Measurements from ENCODE around the gene NUBP2. TPM values are rescaled to one million over a fixed set of nuclear protein-coding genes. Genes with fewer than 3 reads are reported as not detected.

Gene NUBP2
- total and polyA plus RNA-seq, 2 experiments from 2014 or later, result 79.4 to 175 TPM

- Histone ChIP-seq H4K20me1 (replicated peaks; ENCODE audit: insufficient read depth) (no peaks in the 10 kb centered on the region), H3K4me1 (ENCODE audit: insufficient read depth) (no peaks in the 10 kb centered on the region), H3K27me3 (ENCODE audit: insufficient read depth) (no peaks in the 10 kb centered on the region), H2AFZ (no peak overlapping the region), H3K4me2 (no peak overlapping the region), H3K79me2 (replicated peaks; ENCODE audit: insufficient read depth) (no peaks in the 10 kb centered on the region), H3K4me3 (no peak overlapping the region), H3K27ac (ENCODE audit: low read depth) (no peak overlapping the region), H3K36me3 (ENCODE audit: insufficient read depth) (no peaks in the 10 kb centered on the region), H3F3A (replicated peaks; ENCODE audit: low read depth) (peaks cover 35% of the 10 kb centered on the region), H3K9me2 (ENCODE audit: insufficient read depth) (no peaks in the 10 kb centered on the region)
- no peak for DNase-seq (ENCODE audit: low spot score)
- Mint-ChIP-seq H3K4me1 (no peaks in the 10 kb centered on the region), H3K27ac (no peak overlapping the region), H3K36me3 (ENCODE audit: low read depth) (peaks cover 19% of the 10 kb centered on the region), H3K27me3 (ENCODE audit: insufficient read depth, low read depth, poor library complexity) (peaks cover 8% of the 10 kb centered on the region), H3K9me3 (peaks cover 3% of the 10 kb centered on the region; the same call in 1 of the 3 replicates), H3K4me3 (no peak overlapping the region)
- ATAC-seq, result no peak
- TF ChIP-seq CREB1 (CRISPR knock-in tag; IDR thresholded peaks at IDR 0.05; ENCODE audit: low read depth) (no peak), REST (IDR thresholded peaks at IDR 0.05; ENCODE audit: unreplicated experiment) (no peak), JUNB (IDR thresholded peaks at IDR 0.05; ENCODE audit: unreplicated experiment) (no peak), ZNF331 (CRISPR knock-in tag; IDR thresholded peaks at IDR 0.05; ENCODE audit: low read depth) (no peak), EZH2 (IDR thresholded peaks at IDR 0.05; ENCODE audit: low read depth, unreplicated experiment) (no peak), NANOG (IDR thresholded peaks at IDR 0.05; ENCODE audit: borderline replicate concordance) (no peak), EZH2phosphoT487 (IDR thresholded peaks at IDR 0.05; ENCODE audit: unreplicated experiment) (no peak), POLR2AphosphoS5 (IDR thresholded peaks at IDR 0.05; ENCODE audit: low read depth) (no peak), CTCF (conservative IDR thresholded peaks at IDR 0.05; ENCODE audit: low read depth in 2 of 2) (no peak), ZNF462 (CRISPR knock-in tag; IDR thresholded peaks at IDR 0.05) (no peak), ETS1 (IDR thresholded peaks at IDR 0.05) (no peak), STAT1 (IDR thresholded peaks at IDR 0.05; ENCODE audit: unreplicated experiment) (no peak), ZNF114 (CRISPR knock-in tag; IDR thresholded peaks at IDR 0.05) (no peak)
Measured at GRCh38 chr16:1734123-1734522, 48.6 kb upstream of the NUBP2 start.
